Cardiac septum (tissue), 1 donor: ENCODE measurements around the gene GHRHR. TPM values are rescaled to one million over a fixed set of nuclear protein-coding genes. Genes with fewer than 3 reads are reported as not detected.

Source experiments
- DNase-seq: peaks from one replicate; pipeline ENCODE4 v3.0.0-alpha.2; 2020; ENCODE audit warnings: low spot score
- intact Hi-C: fragments of 100-400 bp; cut with DNase I; formaldehyde crosslinking; loops from one replicate; pipeline ENCODE4 v1.14.0; 2022
- total RNA-seq: library from RNA; stranded (reverse); fragmentation: NEBNext Ultra II Directional; extraction: Animal tissue kit (Norgen Biotek cat#: 25700); gene quantifications from one replicate; pipeline ENCODE4 v1.2.1, GENCODE V29; 2021
- donor health status: DM: no; HTN: no; CAD: no.

The GHRHR gene
- total RNA-seq, 1 donor from 2014 or later, result not detected

GRCh38 chr7:30927040-30927439 lies 36.7 kb upstream of the GHRHR start:
- intact Hi-C loops, result no loop called here
- peak; percentile 38 for DNase-seq

GRCh38 chr7:30927559-30927958 lies 36.2 kb upstream of the GHRHR start:
- intact Hi-C loops, result no loop called here
- DNase-seq, result no peak

- intact Hi-C loops, result no loop called here
- peak; percentile 62 for DNase-seq
Observed at GRCh38 chr7:30928254-30928872, 35.4 kb upstream of the GHRHR start.

- intact Hi-C loops, result no loop called here
- DNase-seq, result peak; percentile 61
Observed at GRCh38 chr7:30929686-30930085, 34.1 kb upstream of the GHRHR start.

GRCh38 chr7:30930621-30931020 lies 33.1 kb upstream of the GHRHR start:
- peak; percentile 81 for DNase-seq
- intact Hi-C loops, result no loop called here

GRCh38 chr7:30931161-30931928 lies 32.4 kb upstream of the GHRHR start:
- intact Hi-C loops, result no loop called here
- DNase-seq, result peak; percentile 78

GRCh38 chr7:30931929-30932540 lies 31.7 kb upstream of the GHRHR start:
- DNase-seq, result no peak
- intact Hi-C loops, result no loop called here

- DNase-seq, result no peak
- intact Hi-C loops, result no loop called here
Observed at GRCh38 chr7:30932562-30932961, 31.2 kb upstream of the GHRHR start.

- no peak for DNase-seq
- intact Hi-C loops, result no loop called here
Observed at GRCh38 chr7:30933124-30933974, 30.4 kb upstream of the GHRHR start.

GRCh38 chr7:30934225-30934624 lies 29.5 kb upstream of the GHRHR start:
- no peak for DNase-seq
- intact Hi-C loops, result no loop called here

GRCh38 chr7:30934732-30935568 lies 28.8 kb upstream of the GHRHR start:
- DNase-seq, result no peak
- intact Hi-C loops, result loop anchor here (5.0 kb wide), 2 partner anchors 42 to 43 kb away; no protein-coding TSS in a partner anchor

GRCh38 chr7:30935569-30935877 lies 28.2 kb upstream of the GHRHR start:
- DNase-seq, result no peak
- intact Hi-C loops, result loop anchor here (5.0 kb wide), 2 partner anchors 42 to 43 kb away; no protein-coding TSS in a partner anchor

- intact Hi-C loops, result loop anchor here (5.0 kb wide), 2 partner anchors 41 to 44 kb away; no protein-coding TSS in a partner anchor
Observed at GRCh38 chr7:30936650-30937245, 27.0 kb upstream of the GHRHR start.

GRCh38 chr7:30937416-30937815 lies 26.3 kb upstream of the GHRHR start:
- intact Hi-C loops, result loop anchor here (5.0 kb wide), 2 partner anchors 40 to 45 kb away; no protein-coding TSS in a partner anchor
- DNase-seq, result no peak

More at GRCh38 chr7:30936650-30937245, 27.0 kb upstream of the GHRHR start:
- DNase-seq, result no peak

GRCh38 chr7:30938435-30939316 lies 25.1 kb upstream of the GHRHR start:
- peak; percentile 93 for DNase-seq
- intact Hi-C loops, result loop anchor here (1.0 to 5.0 kb wide), 3 partner anchors 39 to 137 kb away; no protein-coding TSS in a partner anchor

- DNase-seq, result no peak
- intact Hi-C loops, result no loop called here
Observed at GRCh38 chr7:30941582-30942323, 22.0 kb upstream of the GHRHR start.

GRCh38 chr7:30950197-30950596 lies 13.6 kb upstream of the GHRHR start:
- no peak for DNase-seq
- intact Hi-C loops, result no loop called here
